CD4-positive, alpha-beta T cell treated with Interleukin-6 for 4 hours (primary cell): ENCODE results near the gene PREB.
A peak's percentile ranks its signal among the peaks of the same experiment; 100 is the strongest.
"Not testable (repeated sequence)": the region's sequence is repeated elsewhere in the genome, so short reads cannot be mapped to it uniquely, and the experiment has no call there.

Experiments
- DNase-seq: peaks from one replicate; pipeline ENCODE4 v3.0.0-alpha.2; 2020; ENCODE audit warnings: mixed read lengths

The PREB gene

GRCh38 chr2:27125104-27125503 is 9.3 kb downstream of the PREB start:
- DNase-seq = no peak

- peak; percentile 82 for DNase-seq
These were observed 10.9 kb downstream of the PREB start, which contains the start of gene ABHD1 for GRCh38 chr2:27123302-27124150. Gene ABHD1, plus strand, starts transcription at chr2:27123815. Its CDS starts 134 bp downstream, at chr2:27123949.

- DNase-seq = no peak
These were observed 11.6 kb downstream of the PREB start for GRCh38 chr2:27122791-27123190.

GRCh38 chr2:27121906-27122305 is 12.5 kb downstream of the PREB start:
- DNase-seq = no peak

GRCh38 chr2:27119330-27119670 is 15.1 kb downstream of the PREB start:
- DNase-seq = not testable (repeated sequence)

GRCh38 chr2:27118525-27119329 is 15.7 kb downstream of the PREB start, which contains the start of gene CGREF1:
Gene CGREF1, minus strand, starts transcription at chr2:27119128. Its CDS starts 14,762 bp downstream, at chr2:27104366.
- DNase-seq = peak; percentile 14

GRCh38 chr2:27117995-27118524 is 16.4 kb downstream of the PREB start:
- no peak for DNase-seq

GRCh38 chr2:27115519-27115918 is 18.9 kb downstream of the PREB start:
- no peak for DNase-seq

GRCh38 chr2:27111392-27112078 is 22.9 kb downstream of the PREB start:
- DNase-seq = not testable (repeated sequence)

GRCh38 chr2:27110603-27111352 is 23.7 kb downstream of the PREB start:
- DNase-seq = not testable (repeated sequence)

GRCh38 chr2:27109083-27109482 is 25.4 kb downstream of the PREB start:
- no peak for DNase-seq

GRCh38 chr2:27108221-27108620 is 26.2 kb downstream of the PREB start:
- no peak for DNase-seq

GRCh38 chr2:27105981-27106380 is 28.5 kb downstream of the PREB start:
- no peak for DNase-seq

GRCh38 chr2:27102329-27102728 is 32.1 kb downstream of the PREB start:
- no peak for DNase-seq

GRCh38 chr2:27100036-27100435 is 34.4 kb downstream of the PREB start:
- DNase-seq = no peak

GRCh38 chr2:27099334-27099955 is 35.0 kb downstream of the PREB start:
- no peak for DNase-seq

- DNase-seq = no peak
These were observed 37.1 kb downstream of the PREB start for GRCh38 chr2:27097341-27097740.

- no peak for DNase-seq
These were observed 37.6 kb downstream of the PREB start for GRCh38 chr2:27096748-27097297.

- DNase-seq = peak; percentile 61
These were observed 38.4 kb downstream of the PREB start for GRCh38 chr2:27095745-27096651.

- DNase-seq = no peak
These were observed 39.0 kb downstream of the PREB start for GRCh38 chr2:27095427-27095744.
